ENCODE measurements around the gene CLEC2D.
A peak's percentile ranks its signal among the peaks of the same experiment; 100 is the strongest.
"Not testable (repeated sequence)": the region's sequence is repeated elsewhere in the genome, so short reads cannot be mapped to it uniquely, and the experiment has no call there.

CLEC2D gene

GRCh38 chr12:9667403-9668160 is 1.9 kb upstream of the CLEC2D start:
- H3F3A ChIP-seq (ENCODE audit: control insufficient read depth, insufficient read depth), result peaks cover 29% of the 10 kb centered on the region
- peaks cover 59% of the 10 kb centered on the region for H3K36me3 ChIP-seq (ENCODE audit: control insufficient read depth, low read length)
- H3K9me3 ChIP-seq (ENCODE audit: control insufficient read depth, insufficient read depth, low read length), result no peaks in the 10 kb centered on the region
- H3K27me3 ChIP-seq (ENCODE audit: control insufficient read depth, low read length), result no peaks in the 10 kb centered on the region
- H3K4me2 ChIP-seq (ENCODE audit: low read length), result peak overlapping the region; percentile 72
- peak overlapping the region; percentile 96 for H3K27ac ChIP-seq (ENCODE audit: low read depth, low read length)
- H3K9me2 ChIP-seq (replicated peaks; ENCODE audit: control insufficient read depth, low read length), result no peaks in the 10 kb centered on the region
- peaks cover 52% of the 10 kb centered on the region for H3K4me1 ChIP-seq (ENCODE audit: control insufficient read depth, low read length)
- peak overlapping the region; percentile 83 for H3K4me3 ChIP-seq (ENCODE audit: low read length)
- no peak for TF ChIP-seq EZH2phosphoT487 (IDR thresholded peaks at IDR 0.05; ENCODE audit: borderline replicate concordance, low read length)
- no peak for TF ChIP-seq CTCF (IDR thresholded peaks at IDR 0.05; ENCODE audit: low read depth, low read length, poor library complexity, severe bottlenecking)
- peaks cover 54% of the 10 kb centered on the region for H3K79me2 ChIP-seq (ENCODE audit: control insufficient read depth, low read length)
- H4K20me1 ChIP-seq (ENCODE audit: control insufficient read depth, insufficient read depth, low read depth, low read length), result no peaks in the 10 kb centered on the region

GRCh38 chr12:9668161-9669018 is 1.1 kb upstream of the CLEC2D start:
- Histone ChIP-seq H3K9me3 (ENCODE audit: control insufficient read depth, insufficient read depth, low read length) (no peaks in the 10 kb centered on the region), H3K9me2 (replicated peaks; ENCODE audit: control insufficient read depth, low read length) (no peaks in the 10 kb centered on the region), H3K4me2 (ENCODE audit: low read length) (peak overlapping the region; percentile 72), H3K79me2 (ENCODE audit: control insufficient read depth, low read length) (peaks cover 62% of the 10 kb centered on the region), H3K27me3 (ENCODE audit: control insufficient read depth, low read length) (no peaks in the 10 kb centered on the region), H3K4me1 (ENCODE audit: control insufficient read depth, low read length) (peaks cover 58% of the 10 kb centered on the region), H4K20me1 (ENCODE audit: control insufficient read depth, insufficient read depth, low read depth, low read length) (peaks cover 4% of the 10 kb centered on the region; the same call in 1 of the 2 replicates), H3K36me3 (ENCODE audit: control insufficient read depth, low read length) (peaks cover 64% of the 10 kb centered on the region), H3K4me3 (ENCODE audit: low read length) (peak overlapping the region; percentile 83), H3F3A (ENCODE audit: control insufficient read depth, insufficient read depth) (peaks cover 29% of the 10 kb centered on the region), H3K27ac (ENCODE audit: low read depth, low read length) (peak overlapping the region; percentile 96)
- no peak for TF ChIP-seq CTCF (IDR thresholded peaks at IDR 0.05; ENCODE audit: low read depth, low read length, poor library complexity, severe bottlenecking)
- TF ChIP-seq EZH2phosphoT487 (IDR thresholded peaks at IDR 0.05; ENCODE audit: borderline replicate concordance, low read length), result no peak

GRCh38 chr12:9669019-9669326 is 540 bp upstream of the CLEC2D start:
- Histone ChIP-seq H3K79me2 (ENCODE audit: control insufficient read depth, low read length) (peaks cover 68% of the 10 kb centered on the region), H3K27ac (ENCODE audit: low read depth, low read length) (peak overlapping the region; percentile 96), H3K9me2 (replicated peaks; ENCODE audit: control insufficient read depth, low read length) (no peaks in the 10 kb centered on the region), H3F3A (ENCODE audit: control insufficient read depth, insufficient read depth) (peaks cover 29% of the 10 kb centered on the region), H3K27me3 (ENCODE audit: control insufficient read depth, low read length) (no peaks in the 10 kb centered on the region), H3K9me3 (ENCODE audit: control insufficient read depth, insufficient read depth, low read length) (peaks cover 3% of the 10 kb centered on the region; the same call in 1 of the 2 replicates), H3K4me3 (ENCODE audit: low read length) (peak overlapping the region; percentile 83), H4K20me1 (ENCODE audit: control insufficient read depth, insufficient read depth, low read depth, low read length) (peaks cover 7% of the 10 kb centered on the region; the same call in 1 of the 2 replicates), H3K4me1 (ENCODE audit: control insufficient read depth, low read length) (peaks cover 64% of the 10 kb centered on the region), H3K4me2 (ENCODE audit: low read length) (peak overlapping the region; percentile 72), H3K36me3 (ENCODE audit: control insufficient read depth, low read length) (peaks cover 67% of the 10 kb centered on the region)
- TF ChIP-seq EZH2phosphoT487 (IDR thresholded peaks at IDR 0.05; ENCODE audit: borderline replicate concordance, low read length) (no peak), CTCF (IDR thresholded peaks at IDR 0.05; ENCODE audit: low read depth, low read length, poor library complexity, severe bottlenecking) (no peak)

- Histone ChIP-seq H3K4me3 (ENCODE audit: low read length) (peak overlapping the region; percentile 83), H3K4me1 (ENCODE audit: control insufficient read depth, low read length) (peaks cover 69% of the 10 kb centered on the region), H3K79me2 (ENCODE audit: control insufficient read depth, low read length) (peaks cover 98% of the 10 kb centered on the region), H3F3A (ENCODE audit: control insufficient read depth, insufficient read depth) (peaks cover 35% of the 10 kb centered on the region), H3K27ac (ENCODE audit: low read depth, low read length) (peak overlapping the region; percentile 96), H3K36me3 (ENCODE audit: control insufficient read depth, low read length) (peaks cover 84% of the 10 kb centered on the region), H3K9me3 (ENCODE audit: control insufficient read depth, insufficient read depth, low read length) (peaks cover 19% of the 10 kb centered on the region), H3K4me2 (ENCODE audit: low read length) (peak overlapping the region; percentile 72)
- H4K20me1 ChIP-seq (ENCODE audit: control insufficient read depth, insufficient read depth, low read depth, low read length); H3K27me3 ChIP-seq (ENCODE audit: control insufficient read depth, low read length); H3K9me2 ChIP-seq (replicated peaks; ENCODE audit: control insufficient read depth, low read length): not testable (repeated sequence)
These were observed 2.8 kb downstream of the CLEC2D start for GRCh38 chr12:9672340-9672739.

Data from DOHH2 (cell line).